Measurements from ENCODE around the gene DEK. TPM values are rescaled to one million over a fixed set of nuclear protein-coding genes. Genes with fewer than 3 reads are reported as not detected.
"Not testable (repeated sequence)": the region's sequence is repeated elsewhere in the genome, so short reads cannot be mapped to it uniquely, and the experiment has no call there.

DEK gene, protein sequence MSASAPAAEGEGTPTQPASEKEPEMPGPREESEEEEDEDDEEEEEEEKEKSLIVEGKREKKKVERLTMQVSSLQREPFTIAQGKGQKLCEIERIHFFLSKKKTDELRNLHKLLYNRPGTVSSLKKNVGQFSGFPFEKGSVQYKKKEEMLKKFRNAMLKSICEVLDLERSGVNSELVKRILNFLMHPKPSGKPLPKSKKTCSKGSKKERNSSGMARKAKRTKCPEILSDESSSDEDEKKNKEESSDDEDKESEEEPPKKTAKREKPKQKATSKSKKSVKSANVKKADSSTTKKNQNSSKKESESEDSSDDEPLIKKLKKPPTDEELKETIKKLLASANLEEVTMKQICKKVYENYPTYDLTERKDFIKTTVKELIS
- 207 and 221 TPM in 2 replicates for total RNA-seq
- long read RNA-seq, transcript DEK-202 (11 exons, 3,427 nt) = major isoform, 182 of 309 reads
- long read RNA-seq, partial matches to known transcripts = 110 of 309 reads
- long read RNA-seq, other reads (novel, unspliced or antisense) = 15 of 309 reads

DNA sequence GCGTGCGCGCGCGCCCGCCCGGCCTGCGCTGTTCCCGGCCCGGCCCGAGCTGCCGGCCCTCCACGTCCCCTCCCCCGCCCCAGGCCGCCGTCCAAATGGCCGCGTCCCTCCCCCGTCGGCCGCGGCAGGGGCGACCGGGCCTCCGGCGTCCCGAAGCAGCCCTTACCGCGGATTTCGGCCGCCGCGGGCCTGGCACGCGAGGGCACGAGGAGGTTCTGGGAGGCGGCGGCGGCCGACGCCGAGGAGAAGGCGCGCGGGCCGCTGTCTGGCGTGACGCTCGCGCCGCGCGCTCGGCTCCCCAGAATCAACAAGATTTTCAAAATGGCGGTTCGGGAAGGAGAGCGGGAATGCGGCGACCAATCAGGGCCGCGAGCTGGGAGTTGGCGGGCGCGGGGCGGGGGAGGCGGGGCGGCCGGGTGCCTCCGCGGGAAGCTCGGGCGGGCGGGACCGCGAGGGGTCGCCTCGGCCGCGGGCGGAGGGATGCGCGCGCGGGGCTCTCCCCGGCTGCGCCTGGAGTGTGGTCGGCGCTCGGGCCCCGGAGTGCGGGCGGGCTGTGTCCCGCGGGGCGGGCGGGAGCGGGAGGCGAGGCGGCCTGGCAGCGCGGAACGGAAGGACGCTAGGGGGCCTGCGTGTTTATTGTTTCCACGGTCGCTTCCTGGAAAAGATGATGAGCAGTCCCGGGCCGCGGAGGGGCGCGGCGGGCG, at the start of gene DEK:
Gene DEK, minus strand, starts transcription at position 312 of the 704 bp plus-strand sequence. CDS start 543 bp downstream, outside the sequence.
- Mint-ChIP-seq H3K4me3 (peak within 1 kb of the TSS; percentile 95), H3K27me3 (ENCODE audit: low read depth) (no peaks in the 10 kb centered on the region), H3K9me3 (no peaks in the 10 kb centered on the region), H3K27ac (ENCODE audit: unreplicated experiment) (peak within 1 kb of the TSS; percentile 97), H3K36me3 (ENCODE audit: low read depth) (peaks cover 13% of the 10 kb centered on the region), H3K4me1 (peaks cover 52% of the 10 kb centered on the region)
- TF ChIP-seq, protein P1, sequence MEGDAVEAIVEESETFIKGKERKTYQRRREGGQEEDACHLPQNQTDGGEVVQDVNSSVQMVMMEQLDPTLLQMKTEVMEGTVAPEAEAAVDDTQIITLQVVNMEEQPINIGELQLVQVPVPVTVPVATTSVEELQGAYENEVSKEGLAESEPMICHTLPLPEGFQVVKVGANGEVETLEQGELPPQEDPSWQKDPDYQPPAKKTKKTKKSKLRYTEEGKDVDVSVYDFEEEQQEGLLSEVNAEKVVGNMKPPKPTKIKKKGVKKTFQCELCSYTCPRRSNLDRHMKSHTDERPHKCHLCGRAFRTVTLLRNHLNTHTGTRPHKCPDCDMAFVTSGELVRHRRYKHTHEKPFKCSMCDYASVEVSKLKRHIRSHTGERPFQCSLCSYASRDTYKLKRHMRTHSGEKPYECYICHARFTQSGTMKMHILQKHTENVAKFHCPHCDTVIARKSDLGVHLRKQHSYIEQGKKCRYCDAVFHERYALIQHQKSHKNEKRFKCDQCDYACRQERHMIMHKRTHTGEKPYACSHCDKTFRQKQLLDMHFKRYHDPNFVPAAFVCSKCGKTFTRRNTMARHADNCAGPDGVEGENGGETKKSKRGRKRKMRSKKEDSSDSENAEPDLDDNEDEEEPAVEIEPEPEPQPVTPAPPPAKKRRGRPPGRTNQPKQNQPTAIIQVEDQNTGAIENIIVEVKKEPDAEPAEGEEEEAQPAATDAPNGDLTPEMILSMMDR (conservative IDR thresholded peaks at IDR 0.05) = peak; percentile 69
- DNase-seq (ENCODE audit: low read depth, low spot score) = peak; percentile 76

DNA sequence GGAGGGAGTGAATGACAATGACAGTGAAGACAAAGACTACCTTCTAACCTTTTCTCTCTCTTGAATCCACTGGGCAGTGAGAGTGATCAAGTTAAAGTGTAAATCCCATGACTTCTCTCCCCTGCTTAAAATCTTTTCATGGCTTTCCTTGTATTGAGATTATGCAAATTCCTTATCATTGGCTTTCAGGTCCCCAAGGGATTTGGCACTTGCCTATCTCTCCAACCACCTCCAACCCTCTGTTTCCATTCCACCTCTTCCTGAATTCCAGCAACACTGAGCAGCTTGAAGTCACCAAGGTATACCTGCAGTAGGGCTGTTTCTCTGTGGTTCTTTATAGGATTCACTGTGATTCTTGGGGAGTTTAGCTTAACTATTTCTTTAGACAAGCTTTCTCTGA, 48.0 kb upstream of the DEK start:
- Mint-ChIP-seq H3K36me3 (ENCODE audit: low read depth) (no peaks in the 10 kb centered on the region), H3K4me3 (no peak overlapping the region), H3K27ac (ENCODE audit: unreplicated experiment) (no peak overlapping the region), H3K9me3 (peaks cover 4% of the 10 kb centered on the region), H3K27me3 (ENCODE audit: low read depth) (no peaks in the 10 kb centered on the region), H3K4me1 (peaks cover 14% of the 10 kb centered on the region)
- DNase-seq (ENCODE audit: low read depth, low spot score) = no peak
- TF ChIP-seq, protein P1 (conservative IDR thresholded peaks at IDR 0.05) = no peak

DNA sequence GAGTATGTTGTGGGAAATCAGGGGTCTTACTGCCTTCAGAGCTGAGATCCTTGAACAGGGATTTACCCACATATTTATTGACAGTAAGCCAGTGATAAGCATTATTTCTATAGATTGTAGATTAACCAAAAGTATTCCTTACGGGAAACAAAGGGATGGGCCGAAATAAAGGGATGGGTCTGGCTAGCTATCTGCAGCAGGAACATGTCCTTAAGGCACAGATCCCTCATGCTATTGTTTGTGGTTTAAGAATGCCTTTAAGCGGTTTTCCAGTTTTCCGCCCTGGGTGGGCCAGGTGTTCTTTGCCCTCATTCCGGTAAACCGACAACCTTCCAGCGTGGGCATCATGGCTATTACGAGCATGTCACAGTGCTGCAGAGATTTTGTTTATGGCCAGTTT, 45.7 kb upstream of the DEK start:
- DNase-seq (ENCODE audit: low read depth, low spot score); H3K9me3 Mint-ChIP-seq; H3K4me3 Mint-ChIP-seq; H3K27ac Mint-ChIP-seq (ENCODE audit: unreplicated experiment); H3K36me3 Mint-ChIP-seq (ENCODE audit: low read depth); H3K27me3 Mint-ChIP-seq (ENCODE audit: low read depth): not testable (repeated sequence)
- H3K4me1 Mint-ChIP-seq = peaks cover 14% of the 10 kb centered on the region

DNA sequence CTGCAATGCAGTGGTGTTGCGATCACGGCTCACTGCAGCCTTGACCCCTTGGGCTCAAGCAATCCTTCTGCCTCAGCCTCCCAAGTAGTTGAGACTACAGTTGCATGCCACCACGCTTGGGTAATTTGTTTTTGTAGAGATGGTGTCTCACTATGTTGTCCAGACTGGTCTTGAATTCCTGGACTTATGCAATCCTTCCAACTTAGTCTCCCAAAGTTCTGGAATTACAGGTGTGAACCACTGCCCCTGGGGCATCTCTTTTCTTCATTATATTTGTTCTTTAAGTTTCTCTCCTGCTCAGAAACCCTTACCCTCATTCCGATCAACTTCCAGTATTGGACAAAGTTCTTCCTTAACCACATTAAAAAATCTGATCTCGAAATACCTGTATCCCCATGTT, 44.7 kb upstream of the DEK start:
- no peak overlapping the region for H3K27ac Mint-ChIP-seq (ENCODE audit: unreplicated experiment)
- DNase-seq (ENCODE audit: low read depth, low spot score) = no peak
- H3K9me3 Mint-ChIP-seq = peaks cover 4% of the 10 kb centered on the region
- H3K4me3 Mint-ChIP-seq = no peak overlapping the region
- peaks cover 14% of the 10 kb centered on the region for H3K4me1 Mint-ChIP-seq
- TF ChIP-seq, protein P1 (conservative IDR thresholded peaks at IDR 0.05) = no peak
- H3K36me3 Mint-ChIP-seq (ENCODE audit: low read depth) = no peaks in the 10 kb centered on the region
- no peaks in the 10 kb centered on the region for H3K27me3 Mint-ChIP-seq (ENCODE audit: low read depth)

DNA sequence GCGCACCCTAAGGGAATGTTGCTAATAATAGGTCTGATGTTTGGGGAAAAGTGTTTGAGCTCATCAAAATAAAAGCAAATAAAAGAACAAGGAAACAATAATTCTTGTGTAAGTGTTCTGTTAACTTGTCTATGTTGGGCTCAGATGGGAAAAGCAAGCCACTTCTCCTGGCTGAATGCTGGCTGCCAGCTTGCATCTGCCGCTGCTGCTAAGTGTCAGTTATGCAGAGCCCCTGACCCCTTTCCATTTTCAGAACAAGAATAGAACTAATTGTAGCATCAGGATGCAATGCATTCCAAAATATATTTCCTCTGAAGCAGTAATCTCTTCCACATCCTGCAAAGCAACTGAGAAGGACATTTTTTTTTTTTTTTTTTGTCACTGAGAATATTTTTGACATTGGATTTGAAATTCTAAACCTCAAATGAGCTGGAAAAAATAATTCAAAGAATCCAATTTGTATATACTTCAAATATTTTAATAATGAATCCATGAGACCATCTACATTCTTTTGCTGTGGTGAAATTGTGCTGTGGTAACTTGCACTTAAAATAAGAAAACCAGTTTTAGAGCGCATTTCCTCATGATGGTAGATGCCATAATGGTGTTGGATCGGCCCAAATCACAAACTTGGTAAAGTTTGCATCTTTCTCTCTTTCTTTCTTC, 43.9 kb upstream of the DEK start:
- TF ChIP-seq, protein P1 (conservative IDR thresholded peaks at IDR 0.05) = no peak
- Mint-ChIP-seq H3K36me3 (ENCODE audit: low read depth) (no peaks in the 10 kb centered on the region), H3K27me3 (ENCODE audit: low read depth) (no peaks in the 10 kb centered on the region), H3K9me3 (peaks cover 4% of the 10 kb centered on the region), H3K4me1 (peaks cover 14% of the 10 kb centered on the region), H3K4me3 (no peak overlapping the region), H3K27ac (ENCODE audit: unreplicated experiment) (no peak overlapping the region)
- no peak for DNase-seq (ENCODE audit: low read depth, low spot score)

All from neural crest cell (in vitro differentiated cells).